ENCODE measurements around the gene PPID.
"Not testable (repeated sequence)": the region's sequence is repeated elsewhere in the genome, so short reads cannot be mapped to it uniquely, and the experiment has no call there.

The PPID gene

DNA sequence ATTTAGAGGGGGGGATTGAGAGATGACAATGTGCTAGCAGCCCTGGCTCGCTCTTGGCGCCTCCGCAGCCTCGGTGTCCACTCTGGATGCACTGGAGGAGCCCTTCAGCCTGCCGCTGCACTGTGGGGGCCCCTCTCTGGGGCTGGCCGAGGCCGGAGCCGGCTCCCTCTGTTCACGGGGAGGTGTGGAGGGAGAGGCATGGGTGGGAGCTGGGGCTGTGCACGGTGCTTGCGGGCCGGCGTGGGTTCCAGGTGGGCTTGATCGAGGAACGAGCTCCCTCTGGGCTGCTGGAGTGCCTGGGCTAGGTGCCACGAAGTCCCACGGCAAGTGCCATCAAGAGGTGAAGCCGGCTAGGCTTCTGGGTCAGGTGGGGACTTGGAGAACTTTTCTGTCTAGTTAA, 58.4 kb downstream of the PPID start:
- Histone ChIP-seq H3K4me3 (ENCODE audit: low read length) (no peak overlapping the region), H3K4me2 (ENCODE audit: low read depth, low read length) (no peak overlapping the region), H3F3A (ENCODE audit: insufficient read depth, low read length) (no peaks in the 10 kb centered on the region), H4K20me1 (ENCODE audit: insufficient read depth, low read length) (no peaks in the 10 kb centered on the region; the same call in 1 of the 2 replicates), H3K9me3 (replicated peaks; ENCODE audit: insufficient read depth, low read length) (no peaks in the 10 kb centered on the region), H3K27me3 (replicated peaks; ENCODE audit: insufficient read depth, low read length) (no peaks in the 10 kb centered on the region), H3K9ac (ENCODE audit: low read length) (no peak overlapping the region), H3K9me2 (replicated peaks; ENCODE audit: insufficient read depth, low read length) (no peaks in the 10 kb centered on the region), H3K79me2 (ENCODE audit: low read length) (peaks cover 29% of the 10 kb centered on the region), H3K36me3 (replicated peaks; ENCODE audit: insufficient read depth, low read length) (no peaks in the 10 kb centered on the region; the same call in 1 of the 2 replicates), H3K4me1 (ENCODE audit: low read length) (no peaks in the 10 kb centered on the region), H3K27ac (ENCODE audit: low read length) (no peak overlapping the region), H2AFZ (ENCODE audit: low read length) (no peak overlapping the region)
- no peak for DNase-seq
- TF ChIP-seq EZH2 (optimal IDR thresholded peaks at IDR 0.05; ENCODE audit: low read depth, low read length) (no peak), EZH2phosphoT487 (IDR thresholded peaks at IDR 0.05; ENCODE audit: low read length) (no peak)
- TF ChIP-seq, protein P1, sequence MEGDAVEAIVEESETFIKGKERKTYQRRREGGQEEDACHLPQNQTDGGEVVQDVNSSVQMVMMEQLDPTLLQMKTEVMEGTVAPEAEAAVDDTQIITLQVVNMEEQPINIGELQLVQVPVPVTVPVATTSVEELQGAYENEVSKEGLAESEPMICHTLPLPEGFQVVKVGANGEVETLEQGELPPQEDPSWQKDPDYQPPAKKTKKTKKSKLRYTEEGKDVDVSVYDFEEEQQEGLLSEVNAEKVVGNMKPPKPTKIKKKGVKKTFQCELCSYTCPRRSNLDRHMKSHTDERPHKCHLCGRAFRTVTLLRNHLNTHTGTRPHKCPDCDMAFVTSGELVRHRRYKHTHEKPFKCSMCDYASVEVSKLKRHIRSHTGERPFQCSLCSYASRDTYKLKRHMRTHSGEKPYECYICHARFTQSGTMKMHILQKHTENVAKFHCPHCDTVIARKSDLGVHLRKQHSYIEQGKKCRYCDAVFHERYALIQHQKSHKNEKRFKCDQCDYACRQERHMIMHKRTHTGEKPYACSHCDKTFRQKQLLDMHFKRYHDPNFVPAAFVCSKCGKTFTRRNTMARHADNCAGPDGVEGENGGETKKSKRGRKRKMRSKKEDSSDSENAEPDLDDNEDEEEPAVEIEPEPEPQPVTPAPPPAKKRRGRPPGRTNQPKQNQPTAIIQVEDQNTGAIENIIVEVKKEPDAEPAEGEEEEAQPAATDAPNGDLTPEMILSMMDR (IDR thresholded peaks at IDR 0.05; ENCODE audit: low read length), result no peak

DNA sequence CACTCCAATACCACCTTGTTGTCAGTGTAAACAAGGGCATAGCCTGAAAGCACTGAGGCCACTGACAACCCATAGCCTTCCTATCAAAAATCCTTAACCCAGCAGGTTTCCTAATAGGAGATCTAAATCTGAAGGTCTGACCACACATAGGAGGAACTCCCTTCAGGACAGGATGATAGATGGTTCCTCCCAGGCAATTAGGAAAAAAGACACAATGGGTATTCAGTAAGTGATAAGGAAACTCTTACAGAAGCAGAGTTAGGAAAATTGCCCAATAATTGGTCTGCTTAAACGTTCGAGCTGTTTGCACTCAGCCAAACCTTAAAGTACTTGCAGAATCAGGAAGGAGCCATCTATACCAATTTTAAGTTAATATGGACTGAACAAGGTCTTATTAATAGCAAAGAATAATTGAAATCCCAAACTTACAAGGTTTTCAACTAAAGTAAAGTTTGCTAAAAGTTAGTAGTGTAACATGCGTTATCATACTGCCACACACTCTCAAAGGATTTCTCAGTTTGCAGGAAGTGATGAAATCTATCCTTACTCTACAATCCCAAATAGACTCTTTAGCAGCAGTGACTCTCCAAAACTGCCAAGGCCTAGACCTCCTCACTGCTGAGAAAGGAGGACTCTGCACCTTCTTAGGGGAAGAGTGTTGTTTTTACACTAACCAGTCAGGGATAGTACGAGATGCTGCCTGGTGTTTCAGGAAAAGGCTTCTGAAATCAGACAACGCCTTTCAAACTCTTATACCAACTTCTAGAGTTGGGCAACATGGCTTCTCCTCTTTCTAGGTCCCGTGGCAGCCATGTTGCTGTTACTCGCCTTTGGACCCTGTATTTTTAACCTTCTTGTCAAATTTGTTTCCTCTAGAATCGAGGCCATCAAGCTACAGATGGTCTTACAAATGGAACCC, 59.2 kb downstream of the PPID start:
- H3K4me1 ChIP-seq (ENCODE audit: low read length); H2AFZ ChIP-seq (ENCODE audit: low read length); H3K36me3 ChIP-seq (replicated peaks; ENCODE audit: insufficient read depth, low read length); H3K9ac ChIP-seq (ENCODE audit: low read length); DNase-seq; H3K27me3 ChIP-seq (replicated peaks; ENCODE audit: insufficient read depth, low read length); H4K20me1 ChIP-seq (ENCODE audit: insufficient read depth, low read length); H3K9me3 ChIP-seq (replicated peaks; ENCODE audit: insufficient read depth, low read length); H3K9me2 ChIP-seq (replicated peaks; ENCODE audit: insufficient read depth, low read length); H3K4me3 ChIP-seq (ENCODE audit: low read length); H3K27ac ChIP-seq (ENCODE audit: low read length); H3K4me2 ChIP-seq (ENCODE audit: low read depth, low read length); H3F3A ChIP-seq (ENCODE audit: insufficient read depth, low read length): not testable (repeated sequence)
- H3K79me2 ChIP-seq (ENCODE audit: low read length), result peaks cover 20% of the 10 kb centered on the region

DNA sequence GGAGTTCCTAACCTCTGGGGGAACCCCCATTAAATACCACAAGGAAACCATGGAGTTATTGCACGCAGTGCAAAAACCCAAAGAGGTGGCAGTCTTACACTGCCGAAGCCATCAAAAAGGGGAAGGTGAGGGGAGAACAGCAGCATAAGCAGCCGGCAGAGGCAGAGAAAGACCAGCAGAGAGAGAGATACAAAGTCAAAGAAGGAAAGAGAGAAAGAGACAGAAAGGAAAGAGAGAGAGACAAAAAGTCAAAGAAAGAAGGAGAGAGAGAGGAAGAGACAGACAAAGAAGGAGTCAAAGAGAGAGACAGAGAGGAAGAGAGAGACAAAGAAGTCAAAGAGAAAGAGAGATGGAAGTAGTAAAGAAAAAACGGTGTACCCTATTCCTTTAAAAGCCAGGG, 59.9 kb downstream of the PPID start:
- not testable (repeated sequence) for DNase-seq

More for the DNA sequence above, 59.9 kb downstream of the PPID start:
- peaks cover 13% of the 10 kb centered on the region for H3K79me2 ChIP-seq (ENCODE audit: low read length)
- not testable (repeated sequence) for H3K36me3 ChIP-seq (replicated peaks; ENCODE audit: insufficient read depth, low read length); H3F3A ChIP-seq (ENCODE audit: insufficient read depth, low read length); H3K4me1 ChIP-seq (ENCODE audit: low read length); H3K27me3 ChIP-seq (replicated peaks; ENCODE audit: insufficient read depth, low read length); H3K9me2 ChIP-seq (replicated peaks; ENCODE audit: insufficient read depth, low read length); H3K4me3 ChIP-seq (ENCODE audit: low read length); H3K27ac ChIP-seq (ENCODE audit: low read length); H3K4me2 ChIP-seq (ENCODE audit: low read depth, low read length); H3K9me3 ChIP-seq (replicated peaks; ENCODE audit: insufficient read depth, low read length); H4K20me1 ChIP-seq (ENCODE audit: insufficient read depth, low read length); H3K9ac ChIP-seq (ENCODE audit: low read length); H2AFZ ChIP-seq (ENCODE audit: low read length)
